ENCODE data around the gene FRMD6. TPM values are rescaled to one million over a fixed set of nuclear protein-coding genes. Genes with fewer than 3 reads are reported as not detected.

The FRMD6 gene
- total RNA-seq, 1 experiment from 2014 or later, result 11.4 TPM

DNA sequence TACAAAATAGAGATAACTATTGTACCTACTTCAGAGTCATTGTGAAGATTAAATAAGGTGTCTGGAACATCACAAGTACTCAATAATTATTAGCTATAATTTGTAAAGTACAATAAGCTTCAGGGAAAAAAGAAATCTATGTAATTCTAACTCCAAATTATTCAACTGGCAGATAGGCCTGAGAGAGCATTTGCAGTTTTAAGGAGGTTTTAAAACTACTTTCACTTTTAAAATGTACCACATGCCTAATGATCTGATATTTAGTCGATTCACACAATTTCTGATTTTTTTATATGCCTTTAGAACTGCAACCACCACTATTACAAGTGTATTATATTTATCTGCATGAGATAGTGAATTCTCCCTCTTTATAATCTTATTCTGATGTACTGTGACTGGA lies 24.9 kb upstream of the FRMD6 start:
- ChIA-PET RAD21 (ENCODE audit: low non-redundant PET in 1 of 2, low total read pairs in 2 of 2, uncharacterized antibody in 2 of 2, unreplicated experiment in 2 of 2) (no interaction called here), POLR2A (no interaction called here), CTCF (no interaction called here)
- Histone ChIP-seq H3K9me2 (ENCODE audit: insufficient read depth) (no peaks in the 10 kb centered on the region), H2AFZ (ENCODE audit: low read depth, low read length, poor library complexity, severe bottlenecking) (no peak overlapping the region), H3K79me2 (ENCODE audit: insufficient read depth, low read length) (no peaks in the 10 kb centered on the region), H3K27ac (ENCODE audit: low read depth, low read length) (no peak overlapping the region), H3K9ac (ENCODE audit: low read length) (no peak overlapping the region), H3K4me2 (ENCODE audit: low read length) (no peak overlapping the region), H4K20me1 (ENCODE audit: insufficient read depth) (no peaks in the 10 kb centered on the region), H3K27me3 (ENCODE audit: insufficient read depth, low read length) (no peaks in the 10 kb centered on the region), H3K36me3 (ENCODE audit: control insufficient read depth in 1 of 2, insufficient read depth in 2 of 2, low read length in 2 of 2) (no peaks in the 10 kb centered on the region), H3K4me1 (ENCODE audit: control insufficient read depth in 1 of 2, insufficient read depth in 2 of 2, low read length in 2 of 2) (no peaks in the 10 kb centered on the region), H3K9me3 (ENCODE audit: control insufficient read depth in 1 of 2, insufficient read depth in 1 of 2, low read depth in 1 of 2, low read length in 2 of 2) (no peaks in the 10 kb centered on the region), H3K4me3 (replicated peaks in 1 of 2; ENCODE audit: low read depth in 1 of 2, low read length in 2 of 2) (no peak overlapping the region)
- no TSS peak for BruUV-seq (replicated peaks)
- intact Hi-C loops (cut with micrococcal nuclease), result no loop called here
- DNase-seq (ENCODE audit: low read depth, low spot score) (no peak), ATAC-seq (no peak)
- TF ChIP-seq ZFX (IDR thresholded peaks at IDR 0.05), result no peak
- TF ChIP-seq CTCF (IDR thresholded peaks at IDR 0.05 in 2 of 3, conservative IDR thresholded peaks at IDR 0.05 in 1 of 3; ENCODE audit: borderline replicate concordance in 1 of 3, insufficient read depth in 1 of 3, low read depth in 2 of 3, low read length in 2 of 3), result no peak
- TF ChIP-seq ZNF274 (IDR thresholded peaks at IDR 0.05; ENCODE audit: low read depth, low read length), result no peak
- no peak for TF ChIP-seq SRF (IDR thresholded peaks at IDR 0.05; ENCODE audit: low read depth)
- TF ChIP-seq, protein P1, sequence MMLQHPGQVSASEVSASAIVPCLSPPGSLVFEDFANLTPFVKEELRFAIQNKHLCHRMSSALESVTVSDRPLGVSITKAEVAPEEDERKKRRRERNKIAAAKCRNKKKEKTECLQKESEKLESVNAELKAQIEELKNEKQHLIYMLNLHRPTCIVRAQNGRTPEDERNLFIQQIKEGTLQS (IDR thresholded peaks at IDR 0.05), result no peak
- TF ChIP-seq, protein P2, sequence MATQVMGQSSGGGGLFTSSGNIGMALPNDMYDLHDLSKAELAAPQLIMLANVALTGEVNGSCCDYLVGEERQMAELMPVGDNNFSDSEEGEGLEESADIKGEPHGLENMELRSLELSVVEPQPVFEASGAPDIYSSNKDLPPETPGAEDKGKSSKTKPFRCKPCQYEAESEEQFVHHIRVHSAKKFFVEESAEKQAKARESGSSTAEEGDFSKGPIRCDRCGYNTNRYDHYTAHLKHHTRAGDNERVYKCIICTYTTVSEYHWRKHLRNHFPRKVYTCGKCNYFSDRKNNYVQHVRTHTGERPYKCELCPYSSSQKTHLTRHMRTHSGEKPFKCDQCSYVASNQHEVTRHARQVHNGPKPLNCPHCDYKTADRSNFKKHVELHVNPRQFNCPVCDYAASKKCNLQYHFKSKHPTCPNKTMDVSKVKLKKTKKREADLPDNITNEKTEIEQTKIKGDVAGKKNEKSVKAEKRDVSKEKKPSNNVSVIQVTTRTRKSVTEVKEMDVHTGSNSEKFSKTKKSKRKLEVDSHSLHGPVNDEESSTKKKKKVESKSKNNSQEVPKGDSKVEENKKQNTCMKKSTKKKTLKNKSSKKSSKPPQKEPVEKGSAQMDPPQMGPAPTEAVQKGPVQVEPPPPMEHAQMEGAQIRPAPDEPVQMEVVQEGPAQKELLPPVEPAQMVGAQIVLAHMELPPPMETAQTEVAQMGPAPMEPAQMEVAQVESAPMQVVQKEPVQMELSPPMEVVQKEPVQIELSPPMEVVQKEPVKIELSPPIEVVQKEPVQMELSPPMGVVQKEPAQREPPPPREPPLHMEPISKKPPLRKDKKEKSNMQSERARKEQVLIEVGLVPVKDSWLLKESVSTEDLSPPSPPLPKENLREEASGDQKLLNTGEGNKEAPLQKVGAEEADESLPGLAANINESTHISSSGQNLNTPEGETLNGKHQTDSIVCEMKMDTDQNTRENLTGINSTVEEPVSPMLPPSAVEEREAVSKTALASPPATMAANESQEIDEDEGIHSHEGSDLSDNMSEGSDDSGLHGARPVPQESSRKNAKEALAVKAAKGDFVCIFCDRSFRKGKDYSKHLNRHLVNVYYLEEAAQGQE (IDR thresholded peaks at IDR 0.05; ENCODE audit: low read depth), result no peak
- TF ChIP-seq JUND (IDR thresholded peaks at IDR 0.05), result no peak
- no peak for TF ChIP-seq FOSL1 (IDR thresholded peaks at IDR 0.05; ENCODE audit: low read depth)
- no peak for TF ChIP-seq YY1 (IDR thresholded peaks at IDR 0.05; ENCODE audit: extremely low read depth, insufficient replicate concordance, low read depth, low read length)
- no peak for TF ChIP-seq TCF7L2 (IDR thresholded peaks at IDR 0.05; ENCODE audit: borderline replicate concordance, extremely low read depth, insufficient read depth, insufficient read length)
- TF ChIP-seq EZH2 (IDR thresholded peaks at IDR 0.05), result no peak
- no peak for TF ChIP-seq POLR2AphosphoS5 (IDR thresholded peaks at IDR 0.05; ENCODE audit: low read depth, low read length)
- no peak for TF ChIP-seq POLR2A (IDR thresholded peaks at IDR 0.05; ENCODE audit: borderline replicate concordance, extremely low read depth, insufficient read depth, insufficient read length)
- TF ChIP-seq EGR1 (IDR thresholded peaks at IDR 0.05; ENCODE audit: low read depth), result no peak
- TF ChIP-seq, protein P3, sequence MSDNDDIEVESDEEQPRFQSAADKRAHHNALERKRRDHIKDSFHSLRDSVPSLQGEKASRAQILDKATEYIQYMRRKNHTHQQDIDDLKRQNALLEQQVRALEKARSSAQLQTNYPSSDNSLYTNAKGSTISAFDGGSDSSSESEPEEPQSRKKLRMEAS (IDR thresholded peaks at IDR 0.05), result no peak
- TF ChIP-seq SIN3A (IDR thresholded peaks at IDR 0.05; ENCODE audit: low read depth), result no peak
- no peak for TF ChIP-seq CBX3 (IDR thresholded peaks at IDR 0.05; ENCODE audit: low read depth)
- no peak for TF ChIP-seq RAD21 (IDR thresholded peaks at IDR 0.05; ENCODE audit: low read depth)
- TF ChIP-seq SP1 (IDR thresholded peaks at IDR 0.05; ENCODE audit: low read depth), result no peak
- no peak for TF ChIP-seq CEBPB (IDR thresholded peaks at IDR 0.05; ENCODE audit: low read depth)

Measured in HCT116 (cell line).